GM21360 (cell line): ENCODE measurements around the gene PFKFB4.
A peak's percentile ranks its signal among the peaks of the same experiment; 100 is the strongest.
"Not testable (repeated sequence)": the region's sequence is repeated elsewhere in the genome, so short reads cannot be mapped to it uniquely, and the experiment has no call there.

Experiments
- ATAC-seq: cut with Tn5 transposase; IDR thresholded peaks from one replicate; pipeline ENCODE4 v1.9.1; 2021; ENCODE audit warnings: mild to moderate bottlenecking, moderate library complexity; ENCODE audit not compliant: unreplicated experiment

The PFKFB4 gene

GRCh38 chr3:48561045-48561736, 4.6 kb upstream of the PFKFB4 start:
- no peak for ATAC-seq

- ATAC-seq, result no peak
These were observed 4.0 kb upstream of the PFKFB4 start for GRCh38 chr3:48560648-48561018.

- ATAC-seq, result no peak
These were observed 2.0 kb upstream of the PFKFB4 start for GRCh38 chr3:48558493-48559134.

- ATAC-seq, result no peak
These were observed 431 bp downstream of the PFKFB4 start for GRCh38 chr3:48555949-48556795.

- no peak for ATAC-seq
These were observed 1.2 kb downstream of the PFKFB4 start for GRCh38 chr3:48555231-48555948.

- ATAC-seq, result no peak
These were observed 2.4 kb downstream of the PFKFB4 start for GRCh38 chr3:48553886-48554845.

GRCh38 chr3:48553361-48553760, 3.2 kb downstream of the PFKFB4 start:
- no peak for ATAC-seq

GRCh38 chr3:48552111-48552951, 4.3 kb downstream of the PFKFB4 start:
- no peak for ATAC-seq

- ATAC-seq, result not testable (repeated sequence)
These were observed 5.0 kb downstream of the PFKFB4 start for GRCh38 chr3:48551651-48552050.

- peak; percentile 60 for ATAC-seq
These were observed 7.6 kb downstream of the PFKFB4 start for GRCh38 chr3:48548729-48549705.

- ATAC-seq, result no peak
These were observed 8.5 kb downstream of the PFKFB4 start for GRCh38 chr3:48548126-48548525.

GRCh38 chr3:48546203-48546829, 10.3 kb downstream of the PFKFB4 start:
- ATAC-seq, result no peak

GRCh38 chr3:48544141-48544540, 12.5 kb downstream of the PFKFB4 start:
- ATAC-seq, result no peak

GRCh38 chr3:48543271-48543866, 13.2 kb downstream of the PFKFB4 start:
- ATAC-seq, result no peak

GRCh38 chr3:48538451-48538850, 18.2 kb downstream of the PFKFB4 start:
- no peak for ATAC-seq

GRCh38 chr3:48536785-48537184, 19.8 kb downstream of the PFKFB4 start:
- ATAC-seq, result no peak

GRCh38 chr3:48536116-48536515, 20.5 kb downstream of the PFKFB4 start:
- ATAC-seq, result no peak
